Spleen (tissue), 11 donors: ENCODE measurements around the gene PDF. TPM values are rescaled to one million over a fixed set of nuclear protein-coding genes. Genes with fewer than 3 reads are reported as not detected.

Source experiments
- DNase-seq: peaks from one replicate; pipeline ENCODE4 v3.0.0-alpha.2; 2020
- H3K27ac ChIP-seq, 8 donors: fragments of 200-600 bp; sonication (generic) in 7 of 8; 1 replicate in 4 of 8; 2 replicates in 4 of 8; pipeline versions ENCODE4 v1.5.0 to v1.8.0; 2016 to 2021; ENCODE audit warnings: inconsistent platforms in 4 of 8, mild to moderate bottlenecking in 4 of 8, moderate library complexity in 1 of 8
- H3K27me3 ChIP-seq, 7 donors: fragments of 200-600 bp; sonication (generic) in 6 of 7; replicated peaks in 1 of 7; 1 replicate in 4 of 7; 2 replicates in 3 of 7; pipeline versions ENCODE4 v1.5.0 to v1.8.0; 2016 to 2021; ENCODE audit warnings: inconsistent platforms in 3 of 7, mild to moderate bottlenecking in 1 of 7
- H3K36me3 ChIP-seq, 6 donors: fragments of 200-600 bp; sonication (generic) in 5 of 6; 1 replicate in 4 of 6; 2 replicates in 2 of 6; pipeline versions ENCODE4 v1.5.0 to v1.8.0; 2016 to 2021; ENCODE audit warnings: inconsistent platforms in 2 of 6
- H3K4me1 ChIP-seq, 6 donors: fragments of 200-600 bp; sonication (generic) in 5 of 6; 1 replicate in 3 of 6; 2 replicates in 3 of 6; pipeline versions ENCODE4 v1.5.0 to v1.8.0; 2016 to 2021; ENCODE audit warnings: inconsistent platforms in 3 of 6
- H3K4me3 ChIP-seq, 8 donors: fragments of 200-600 bp; sonication (generic) in 7 of 8; 1 replicate in 4 of 8; 2 replicates in 4 of 8; pipeline versions ENCODE4 v1.5.0 to v1.8.0; 2016 to 2021; ENCODE audit warnings: inconsistent platforms in 4 of 8, mild to moderate bottlenecking in 4 of 8, moderate library complexity in 2 of 8
- H3K9me3 ChIP-seq, 8 donors: fragments of 200-600 bp; sonication (generic) in 7 of 8; 1 replicate in 4 of 8; 2 replicates in 4 of 8; pipeline versions ENCODE4 v1.5.0 to v1.8.0; 2016 to 2021; ENCODE audit warnings: inconsistent platforms in 4 of 8
- POLR2A ChIP-seq, 3 donors: fragments of 450-650 bp; IDR thresholded peaks; one replicate each; pipeline ENCODE4 v1.5.1; 2017; ENCODE audit warnings: antibody characterized with exemption in 3 of 3, mild to moderate bottlenecking in 1 of 3
- POLR2AphosphoS5 ChIP-seq, 3 donors: sonication (generic); formaldehyde crosslinking; IDR thresholded peaks; one replicate each; pipeline ENCODE4 v1.5.1; 2017; ENCODE audit warnings: antibody characterized with exemption in 3 of 3
- WGBS, 5 donors: extraction: QIAGEN DNeasy Blood & Tissue Kit in 3 of 5; methylation state at CpG; one replicate each; pipeline versions ENCODE4 v1.1.5 to v1.1.7; 2013 to 2018; 5-methylcytosine and 5-hydroxymethylcytosine counted together
- intact Hi-C: fragments of 100-400 bp; cut with DNase I; formaldehyde crosslinking; loops from one replicate; pipeline ENCODE4 v1.15.0; 2023; ENCODE audit warnings: low total_unique reads
- polyA plus RNA-seq, 3 donors: library from polyadenylated mRNA; stranded (reverse); fragments of 200-250 nt; gene quantifications; one replicate each; pipeline ENCODE4 v1.2.1, GENCODE V29; 2013
- total RNA-seq, 7 donors: library from RNA; depleted of rRNA in 3 of 7; stranded (reverse); fragments of >200 nt in 3 of 7; fragmentation: NEBNext Ultra II Directional in 4 of 7; extraction: Animal tissue kit (Norgen Biotek cat#: 25700) in 4 of 7; gene quantifications; one replicate each; pipeline versions ENCODE4 v1.1.0 to v1.2.1, GENCODE V29; 2016 to 2021
- TF ChIP-seq, protein P1 (sequence below), 11 experiments: fragments of 200-600 bp in 7 of 11; fragments of 450-650 bp in 4 of 11; sonication (generic) in 4 of 11; IDR thresholded peaks in 8 of 11; conservative IDR thresholded peaks in 3 of 11; 1 replicate in 7 of 11; 2 replicates in 4 of 11; pipeline versions ENCODE4 v1.4.0 to v1.8.0; 2016 to 2021; ENCODE audit warnings: antibody characterized with exemption in 11 of 11, inconsistent platforms in 4 of 11, mild to moderate bottlenecking in 1 of 11
- donor health status: healthy with polysubstance abuse.
- donor health status: DM: no; HTN: no; CAD: no; lungs with moderate emphysema.
- donor health status: DM: no; HTN: no; CAD: no.
- donor health status: Bipolar disorder and iron deficiency.
- donor health status: healthy.
- donor health status: DM: no; HTN: no; CAD: no.
- donor health status: DM: yes; HTN: yes; CAD: no.

Gene PDF
- total and polyA plus RNA-seq, 10 donors = 2.4 to 18.5 (median 7.6) TPM

DNA sequence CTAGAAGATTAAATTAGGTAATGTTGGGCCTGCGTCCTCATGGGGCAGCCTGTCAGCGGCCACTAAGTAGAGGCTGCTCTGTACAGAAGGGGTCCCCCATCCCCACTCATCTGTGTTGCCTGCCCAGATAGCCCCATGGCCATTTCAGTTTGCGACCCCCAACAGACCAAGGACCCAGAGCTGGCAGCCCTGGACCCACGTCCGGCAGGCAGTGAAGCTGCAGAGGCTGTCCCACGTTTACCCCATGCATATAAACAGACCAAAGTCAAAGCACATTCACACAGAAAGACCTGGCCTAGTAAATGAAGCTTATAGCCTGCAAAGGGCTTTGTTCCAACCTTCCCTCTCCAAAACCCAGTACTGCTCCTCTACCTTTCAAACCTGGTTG, 4.6 kb downstream of the PDF start:
- no peak overlapping the region for H3K4me3 ChIP-seq
- H3K36me3 ChIP-seq = peaks cover 5 to 82% (median 58%) of the 10 kb centered on the region in 6 donors
- WGBS, 5 donors = 90 to 93% (median 92%) methylated on average over 4 to 6 of the region's 6 CpGs
- H3K27me3 ChIP-seq = no peaks in the 10 kb centered on the region
- intact Hi-C loops = no loop called here
- DNase-seq = peak; percentile 41
- no peak for TF ChIP-seq POLR2A (IDR thresholded peaks at IDR 0.05)
- TF ChIP-seq, protein P1, sequence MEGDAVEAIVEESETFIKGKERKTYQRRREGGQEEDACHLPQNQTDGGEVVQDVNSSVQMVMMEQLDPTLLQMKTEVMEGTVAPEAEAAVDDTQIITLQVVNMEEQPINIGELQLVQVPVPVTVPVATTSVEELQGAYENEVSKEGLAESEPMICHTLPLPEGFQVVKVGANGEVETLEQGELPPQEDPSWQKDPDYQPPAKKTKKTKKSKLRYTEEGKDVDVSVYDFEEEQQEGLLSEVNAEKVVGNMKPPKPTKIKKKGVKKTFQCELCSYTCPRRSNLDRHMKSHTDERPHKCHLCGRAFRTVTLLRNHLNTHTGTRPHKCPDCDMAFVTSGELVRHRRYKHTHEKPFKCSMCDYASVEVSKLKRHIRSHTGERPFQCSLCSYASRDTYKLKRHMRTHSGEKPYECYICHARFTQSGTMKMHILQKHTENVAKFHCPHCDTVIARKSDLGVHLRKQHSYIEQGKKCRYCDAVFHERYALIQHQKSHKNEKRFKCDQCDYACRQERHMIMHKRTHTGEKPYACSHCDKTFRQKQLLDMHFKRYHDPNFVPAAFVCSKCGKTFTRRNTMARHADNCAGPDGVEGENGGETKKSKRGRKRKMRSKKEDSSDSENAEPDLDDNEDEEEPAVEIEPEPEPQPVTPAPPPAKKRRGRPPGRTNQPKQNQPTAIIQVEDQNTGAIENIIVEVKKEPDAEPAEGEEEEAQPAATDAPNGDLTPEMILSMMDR (IDR thresholded peaks at IDR 0.05 in 8 of 11, conservative IDR thresholded peaks at IDR 0.05 in 3 of 11) = no peak
- TF ChIP-seq POLR2AphosphoS5 (IDR thresholded peaks at IDR 0.05) = peak in 2 of 3 donors; percentile 12 to 20
- peaks cover 30 to 73% (median 56%) of the 10 kb centered on the region in 6 donors for H3K4me1 ChIP-seq
- peak overlapping the region in 3 of 8 donors; percentile 10 to 28 (median 13) for H3K27ac ChIP-seq
- no peaks in the 10 kb centered on the region for H3K9me3 ChIP-seq

DNA sequence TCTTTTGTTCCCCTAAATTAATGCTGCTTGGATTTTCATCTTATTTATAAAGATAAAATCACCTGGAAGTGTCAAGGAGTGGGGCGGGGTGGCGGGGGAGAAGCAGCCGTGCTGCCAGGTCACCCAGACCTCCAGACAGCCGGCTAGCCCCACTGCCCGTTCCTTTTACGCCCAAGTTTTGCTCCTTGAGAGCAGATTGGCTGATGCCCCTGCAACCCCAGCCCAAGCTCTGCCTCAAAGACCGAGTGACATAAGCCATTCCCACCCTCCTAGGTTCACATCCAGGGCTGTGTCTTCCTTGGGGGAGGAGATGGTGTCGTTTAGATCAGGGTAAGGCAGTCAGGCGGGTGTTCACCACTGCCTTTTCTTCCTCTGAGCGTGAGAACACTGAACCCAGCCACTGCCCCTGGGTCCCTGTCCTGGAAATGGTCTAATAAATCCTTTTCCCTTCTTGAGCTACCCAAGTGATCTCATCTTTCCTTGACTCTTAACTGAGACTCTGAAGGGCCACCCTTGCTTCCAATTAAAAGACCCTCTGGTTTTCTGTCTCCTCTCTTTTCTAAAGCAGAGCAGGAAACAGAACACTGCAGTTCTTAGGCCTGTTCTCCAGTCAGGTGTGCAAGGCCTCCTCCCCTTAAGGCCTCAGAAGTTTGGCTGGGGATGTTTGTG, 5.7 kb downstream of the PDF start:
- H3K4me3 ChIP-seq = no peak overlapping the region
- H3K27me3 ChIP-seq = no peaks in the 10 kb centered on the region
- no peaks in the 10 kb centered on the region for H3K9me3 ChIP-seq
- WGBS, 5 donors = 79 to 89% (median 86%) methylated on average over 10 of the region's 10 CpGs
- TF ChIP-seq POLR2AphosphoS5 (IDR thresholded peaks at IDR 0.05) = no peak
- no peak for TF ChIP-seq POLR2A (IDR thresholded peaks at IDR 0.05)
- TF ChIP-seq, protein P1 (IDR thresholded peaks at IDR 0.05 in 8 of 11, conservative IDR thresholded peaks at IDR 0.05 in 3 of 11) = no peak
- peak overlapping the region in 2 of 8 donors; percentile 7 to 30 for H3K27ac ChIP-seq
- peaks cover 30 to 67% (median 50%) of the 10 kb centered on the region in 6 donors for H3K4me1 ChIP-seq
- peaks cover 12 to 93% (median 69%) of the 10 kb centered on the region in 6 donors for H3K36me3 ChIP-seq
- DNase-seq = peak; percentile 40
- intact Hi-C loops = no loop called here

DNA sequence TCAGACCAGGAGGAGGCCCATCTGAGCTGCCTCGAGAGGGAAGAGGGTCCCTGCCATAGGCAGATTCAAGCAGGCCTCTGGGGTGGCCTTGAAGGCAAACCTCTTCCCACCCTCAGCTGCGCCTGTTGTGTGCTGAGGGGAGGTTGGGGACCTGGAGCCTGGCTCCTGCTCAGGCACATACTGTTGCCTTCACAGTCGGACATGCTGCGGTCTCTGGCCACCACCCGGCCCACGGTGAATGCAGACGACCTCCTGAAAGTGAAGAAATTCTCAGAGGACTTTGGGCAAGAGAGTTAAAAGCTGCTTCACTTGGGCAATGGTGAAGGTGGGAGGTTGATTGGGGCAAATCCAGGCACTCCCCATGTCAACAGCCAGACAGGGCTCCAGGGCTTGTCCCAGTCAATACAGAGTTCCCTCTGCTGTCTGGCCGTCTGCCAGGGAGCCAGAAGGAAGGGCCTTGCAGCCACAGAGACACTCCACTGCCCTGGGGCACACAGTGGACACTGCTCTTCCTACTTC, 6.3 kb downstream of the PDF start:
- H3K36me3 ChIP-seq = peaks cover 16 to 99% (median 75%) of the 10 kb centered on the region in 6 donors
- WGBS, 5 donors = 71 to 86% (median 77%) methylated on average over 8 of the region's 8 CpGs

More for the DNA sequence above, 6.3 kb downstream of the PDF start:
- Histone ChIP-seq H3K27me3 (no peaks in the 10 kb centered on the region), H3K9me3 (no peaks in the 10 kb centered on the region), H3K4me3 (no peak overlapping the region), H3K27ac (peak overlapping the region in 2 of 8 donors; percentile 7 to 30), H3K4me1 (peaks cover 24 to 61% (median 43%) of the 10 kb centered on the region in 6 donors)
- TF ChIP-seq POLR2A (IDR thresholded peaks at IDR 0.05) (no peak), POLR2AphosphoS5 (IDR thresholded peaks at IDR 0.05) (peak in 1 of 3 donors; percentile 41)
- TF ChIP-seq, protein P1 (IDR thresholded peaks at IDR 0.05 in 8 of 11, conservative IDR thresholded peaks at IDR 0.05 in 3 of 11) = no peak
- DNase-seq = peak; percentile 73
- intact Hi-C loops = no loop called here
